Pulmonary artery endothelial cell (primary cell): Measurements from ENCODE around the gene ALDH1A3. TPM values are rescaled to one million over a fixed set of nuclear protein-coding genes. Genes with fewer than 3 reads are reported as not detected.

ENCODE experiments used
- DNase-seq: peaks from one replicate; pipeline ENCODE4 v3.0.0-alpha.2; 2011; ENCODE audit warnings: low read depth, low spot score
- total RNA-seq: library from RNA; depleted of rRNA; stranded (reverse); fragments of >200 nt; gene quantifications from 2 replicates; pipeline ENCODE4 v1.2.3, GENCODE V29; 2014

Gene ALDH1A3
- total RNA-seq, 1 donor from 2014 or later = 52.1 TPM

- DNase-seq = no peak
These were observed 21.7 kb downstream of the ALDH1A3 start for GRCh38 chr15:100901296-100901695.

DNA sequence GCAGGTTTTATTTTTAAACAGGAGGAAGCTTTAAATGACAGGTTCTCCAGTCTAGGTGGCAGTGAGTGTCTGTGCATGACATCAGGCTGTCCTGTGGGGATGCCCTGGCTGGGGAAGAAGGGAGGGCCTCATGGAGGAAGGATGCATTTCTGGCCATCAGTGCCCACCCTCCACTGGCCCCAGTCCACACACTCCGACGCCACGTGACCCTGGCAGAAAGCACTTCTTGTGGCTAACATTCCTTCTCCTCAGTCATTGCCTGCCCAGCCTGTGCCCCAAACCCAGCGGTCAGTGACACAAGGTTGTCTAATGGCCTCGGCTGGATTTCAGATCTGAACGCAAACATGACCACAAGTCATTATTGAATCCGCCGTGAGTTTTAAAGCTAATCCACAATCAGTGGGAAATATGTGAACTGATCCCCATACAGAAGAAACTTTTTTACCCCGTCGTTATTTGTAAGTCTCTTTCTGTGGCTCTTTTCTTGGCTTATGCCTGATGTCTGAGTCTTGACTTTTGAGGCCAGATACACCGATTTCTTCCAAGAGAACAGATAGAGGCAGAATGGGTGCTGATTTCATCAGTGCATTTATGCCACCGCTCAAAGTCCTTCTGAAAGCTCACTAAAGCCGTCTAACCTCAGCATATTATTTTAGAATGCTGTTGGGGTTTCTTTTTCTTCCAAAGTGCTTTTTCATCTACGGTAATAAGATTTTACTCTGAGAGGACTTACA, 22.2 kb downstream of the ALDH1A3 start:
- DNase-seq = no peak

- peak; percentile 84 for DNase-seq
These were observed 23.0 kb downstream of the ALDH1A3 start for GRCh38 chr15:100902436-100903167.

DNA sequence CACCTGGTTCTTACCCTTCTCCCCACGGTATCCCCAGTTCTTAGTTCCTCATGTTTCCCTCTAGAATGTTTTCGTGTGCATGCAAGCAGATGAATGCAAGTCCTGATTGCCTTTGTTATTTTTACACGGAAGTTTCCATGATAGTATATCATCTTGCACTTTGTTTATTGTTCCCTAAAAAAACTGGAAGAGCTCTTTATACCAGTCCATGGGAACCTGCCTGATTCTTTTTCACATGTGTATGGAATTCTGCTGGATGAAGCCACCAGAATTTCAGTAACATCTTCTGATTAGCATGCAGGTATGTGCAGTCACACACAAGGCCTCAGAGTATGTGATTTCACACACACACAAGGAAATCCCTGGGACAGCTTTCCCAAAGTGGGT, 23.5 kb downstream of the ALDH1A3 start:
- DNase-seq = no peak

- no peak for DNase-seq
These were observed 26.2 kb downstream of the ALDH1A3 start for GRCh38 chr15:100905850-100906249.

DNA sequence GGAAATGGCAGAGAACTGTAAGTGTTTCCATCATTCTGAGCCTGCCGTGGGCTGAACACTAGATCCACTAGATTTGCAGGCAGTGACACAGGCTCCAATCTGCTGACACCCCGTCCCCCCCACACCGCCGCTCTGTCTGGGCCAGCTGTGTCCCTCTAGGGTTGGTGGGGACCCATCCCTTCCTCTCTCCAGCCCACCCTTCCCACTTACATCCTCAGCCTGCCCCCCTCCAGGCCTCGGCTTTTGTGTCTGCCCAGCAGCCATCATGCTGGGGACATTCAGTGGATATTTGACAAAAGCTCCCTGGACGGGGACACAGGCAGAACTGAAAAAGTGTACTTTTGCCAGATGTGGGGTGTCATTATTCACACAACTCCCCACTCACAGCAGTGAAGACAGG, 28.8 kb downstream of the ALDH1A3 start:
- DNase-seq = no peak

GRCh38 chr15:100909565-100909964, 29.9 kb downstream of the ALDH1A3 start:
- no peak for DNase-seq

- DNase-seq = no peak
These were observed 30.6 kb downstream of the ALDH1A3 start for GRCh38 chr15:100909989-100910955.

DNA sequence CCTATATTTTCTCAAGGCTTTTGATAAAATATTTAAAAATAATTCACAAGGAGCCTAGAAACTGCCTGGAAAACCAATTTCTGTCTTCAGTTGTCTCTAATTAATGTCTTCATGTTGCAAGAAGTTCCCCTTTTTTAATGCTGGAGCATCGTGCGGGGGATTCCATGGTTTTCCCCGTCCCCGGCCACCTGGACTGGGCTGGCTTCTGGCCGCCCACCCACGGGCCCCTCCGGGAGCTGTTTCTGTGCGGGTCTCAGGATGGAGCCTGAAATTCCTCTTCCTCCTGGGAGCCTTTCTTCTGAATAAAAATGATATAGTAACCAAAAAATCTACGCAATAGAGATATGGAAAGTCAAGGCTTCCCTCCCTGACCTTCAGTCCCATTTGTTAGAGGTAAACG, 31.5 kb downstream of the ALDH1A3 start:
- DNase-seq = no peak

DNA sequence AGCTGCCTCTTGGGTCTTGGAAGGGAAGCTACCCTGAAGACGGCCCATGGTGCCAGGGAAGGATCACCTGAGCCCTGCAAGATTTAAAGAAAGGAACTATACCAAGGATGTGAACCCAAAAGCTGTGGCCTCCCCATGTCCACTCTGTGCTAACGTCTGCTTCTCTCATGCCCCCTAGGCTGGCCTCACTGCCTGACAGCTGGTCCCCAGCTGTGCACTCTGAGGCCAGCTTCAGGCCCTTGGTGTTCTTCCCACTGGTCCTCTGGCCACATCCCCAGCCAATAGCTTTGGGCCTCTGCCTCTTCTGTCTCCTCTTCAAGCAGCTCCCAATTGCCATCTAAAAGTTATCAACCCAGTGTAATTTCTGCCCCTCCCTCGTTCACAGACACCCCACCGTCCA, 34.3 kb downstream of the ALDH1A3 start:
- DNase-seq = no peak

- DNase-seq = no peak
These were observed 35.2 kb downstream of the ALDH1A3 start for GRCh38 chr15:100914876-100915275.

DNA sequence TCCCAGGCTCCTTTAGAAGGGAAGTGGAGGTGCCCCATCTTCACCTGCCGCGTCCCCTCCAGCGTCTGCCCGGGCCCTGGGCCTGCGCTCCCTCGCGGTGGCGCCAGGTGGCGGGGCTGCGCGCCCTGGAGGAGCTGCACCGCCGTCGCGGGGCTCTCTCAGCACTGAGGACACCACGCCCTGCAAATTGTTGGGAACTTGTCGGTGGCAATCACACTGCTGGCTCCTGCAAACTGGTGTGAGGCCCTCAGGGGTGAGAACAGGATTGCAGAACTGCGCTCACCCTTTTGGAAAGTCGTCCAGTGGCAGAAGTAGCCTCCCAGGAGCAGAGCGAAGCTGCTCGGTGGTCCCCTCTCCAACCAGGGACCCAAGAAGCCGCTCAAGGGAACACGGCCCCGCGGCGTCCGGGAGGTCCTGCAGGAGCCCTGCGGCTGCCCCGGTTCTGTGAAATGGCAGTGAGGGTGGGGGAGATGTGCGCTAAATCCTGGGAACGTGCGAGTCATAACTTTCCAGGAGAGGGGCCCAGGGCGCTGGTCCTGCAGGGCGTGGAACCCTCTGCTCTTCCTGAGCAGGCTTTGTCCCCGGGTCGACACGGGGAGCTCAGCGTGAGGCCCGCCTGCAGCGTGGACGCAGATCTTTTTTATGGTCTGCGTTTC, 38.5 kb downstream of the ALDH1A3 start:
- DNase-seq = no peak

DNA sequence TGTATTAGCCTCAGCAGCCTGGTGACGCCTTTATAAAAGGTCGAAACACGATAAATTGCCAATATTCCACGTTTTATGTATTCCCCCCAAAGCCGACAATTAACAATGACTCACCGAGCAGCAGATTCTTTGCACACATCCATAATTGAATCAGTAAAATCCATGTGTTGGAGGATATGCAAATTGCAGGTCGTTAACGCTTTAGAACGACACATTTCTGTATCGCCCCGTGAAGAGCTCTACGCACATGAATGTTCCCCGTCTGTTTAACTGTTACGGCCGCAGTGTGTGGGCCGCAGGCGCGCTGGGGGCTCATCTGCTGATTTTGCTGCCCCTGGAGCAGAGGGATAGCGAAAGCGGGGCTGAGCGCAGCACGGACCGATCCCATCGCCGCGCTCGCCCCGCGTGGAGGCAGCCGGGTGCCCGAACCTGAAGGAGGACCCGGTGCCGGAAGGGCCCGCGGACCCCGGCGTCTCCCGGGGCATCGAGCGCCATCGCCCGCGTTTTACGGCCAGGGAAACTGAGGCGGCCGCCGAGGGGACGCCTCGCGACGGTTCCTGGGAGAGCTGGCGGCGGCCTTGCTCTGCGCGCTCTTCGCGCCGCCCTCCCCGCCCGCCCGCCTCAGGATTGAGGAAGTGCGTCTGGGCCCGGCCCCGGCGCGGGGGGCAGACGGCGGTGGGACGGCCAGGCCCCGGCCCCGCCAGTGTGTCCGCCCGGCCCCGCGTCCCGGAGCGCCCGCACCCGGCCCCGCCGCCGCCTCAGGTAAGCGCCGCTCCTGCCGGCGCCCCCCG, 39.3 kb downstream of the ALDH1A3 start, which contains the start of gene LRRK1:
LRRK1 (plus strand) TSS at position 668 of the 791 bp plus-strand sequence. CDS start 5,276 bp downstream, outside the sequence.
- DNase-seq = no peak

DNA sequence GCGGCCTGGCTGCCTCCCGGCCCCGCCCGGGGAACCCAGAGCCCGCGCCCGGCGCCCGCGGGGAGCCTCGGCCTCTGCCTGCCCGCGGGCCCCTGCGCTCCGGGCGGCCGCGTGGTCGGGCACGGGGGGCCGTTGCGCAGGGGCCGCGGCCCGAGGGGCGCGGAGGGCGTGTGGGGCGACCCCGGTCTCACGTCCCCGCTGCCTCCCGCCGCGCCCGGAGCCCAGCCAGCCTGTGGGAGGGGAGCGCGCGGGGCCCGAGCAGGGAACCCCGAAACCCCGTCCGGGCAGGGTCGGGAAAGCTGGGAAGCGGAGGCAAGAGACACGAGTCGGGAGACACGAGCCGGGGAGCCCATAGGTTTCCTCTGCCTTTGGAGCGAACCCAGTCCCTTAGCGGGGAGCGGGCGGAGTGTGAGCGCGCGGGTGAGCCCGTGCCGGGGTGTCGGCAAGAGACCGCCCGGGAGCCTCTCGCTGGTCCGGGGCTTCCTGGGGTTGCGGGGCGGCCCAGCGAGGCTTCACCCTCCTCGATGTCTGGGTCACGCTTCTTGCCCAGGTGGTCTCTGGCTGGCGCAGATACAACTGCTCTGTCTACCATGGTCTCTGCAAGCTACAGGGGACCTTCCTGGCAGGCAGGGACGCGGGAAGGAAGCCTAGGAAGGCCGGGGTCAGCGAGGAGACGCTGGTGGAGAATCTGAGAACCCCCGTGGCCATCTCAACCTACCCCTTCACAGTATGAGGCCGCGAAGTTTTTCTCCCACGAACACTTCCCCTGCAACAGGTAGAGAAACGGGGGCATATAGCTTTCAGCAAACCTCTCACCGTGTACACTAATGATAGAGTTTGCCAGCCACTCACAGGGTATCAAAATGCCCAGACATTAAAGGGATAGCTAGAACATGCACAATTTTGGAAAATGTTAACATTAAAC, 40.1 kb downstream of the ALDH1A3 start:
- no peak for DNase-seq

GRCh38 chr15:100920516-100921135, 41.0 kb downstream of the ALDH1A3 start:
- DNase-seq = no peak

GRCh38 chr15:100922192-100923040, 42.8 kb downstream of the ALDH1A3 start:
- no peak for DNase-seq

DNA sequence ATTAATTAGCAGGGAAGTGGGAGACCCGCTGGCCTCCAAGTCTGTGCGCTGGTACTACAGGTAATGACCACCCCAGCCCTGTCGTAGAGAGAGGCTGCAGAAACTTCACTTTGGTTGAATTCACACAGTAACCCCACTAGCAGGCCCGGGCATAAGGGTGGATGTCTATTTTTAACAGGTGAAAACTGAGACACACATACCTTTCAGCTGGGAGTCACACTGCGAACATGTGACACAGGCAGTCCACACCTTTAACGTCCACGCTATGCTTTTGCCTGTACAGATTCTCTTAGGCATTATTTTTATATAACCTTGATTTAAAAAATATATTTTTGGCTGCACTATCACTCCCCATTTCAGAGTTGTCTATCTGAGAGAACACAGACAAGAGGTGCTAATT, 43.4 kb downstream of the ALDH1A3 start:
- DNase-seq = no peak

DNA sequence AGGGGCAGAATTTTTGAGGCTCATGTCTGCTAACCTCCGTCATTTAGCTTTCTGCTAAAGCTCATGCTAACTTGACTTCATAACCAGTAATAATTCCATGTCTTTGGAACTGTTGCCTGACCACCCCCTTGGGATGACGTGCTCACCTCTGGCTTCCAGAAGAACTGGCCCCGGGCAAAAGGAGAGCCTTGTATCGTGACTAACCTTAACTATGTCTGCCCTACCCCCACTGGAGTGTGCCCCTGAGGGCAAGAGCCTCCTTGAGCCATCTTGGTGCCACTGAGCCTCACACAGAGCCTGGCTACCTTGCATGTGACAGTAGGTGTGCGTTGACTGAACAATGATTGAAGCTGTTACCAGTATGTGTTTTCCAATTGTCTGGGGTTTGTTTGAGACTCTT, 44.3 kb downstream of the ALDH1A3 start:
- DNase-seq = no peak
